ENCODE measurements around the gene HELT. TPM values are rescaled to one million over a fixed set of nuclear protein-coding genes. Genes with fewer than 3 reads are reported as not detected.

Gene HELT
- total and polyA plus RNA-seq, 2 experiments from 2014 or later = not detected

DNA sequence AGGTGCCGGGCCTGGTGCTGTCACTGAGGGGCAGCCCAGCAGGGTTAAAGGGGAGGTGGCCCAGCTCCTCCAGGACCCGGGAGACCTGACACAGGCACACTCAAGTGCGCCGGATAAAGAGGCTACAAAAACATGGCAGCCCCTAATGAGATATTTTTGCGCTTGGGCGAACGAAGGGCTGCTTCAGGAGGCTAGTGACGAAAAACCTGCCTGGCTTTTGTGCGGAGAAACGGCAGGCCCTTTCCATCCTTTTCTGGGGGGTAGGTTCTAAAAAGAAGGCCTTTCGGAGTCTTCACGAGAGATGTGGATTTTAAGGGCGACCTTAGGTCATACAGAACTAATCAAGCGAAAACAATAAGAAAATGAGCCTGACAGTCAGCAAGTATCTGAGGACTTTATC is 35.5 kb downstream of the HELT start:
- Histone ChIP-seq H3K79me2 (no peaks in the 10 kb centered on the region), H3K4me2 (no peak overlapping the region), H3K36me3 (replicated peaks; ENCODE audit: insufficient read depth, low read depth) (no peaks in the 10 kb centered on the region), H4K20me1 (ENCODE audit: insufficient read depth, poor library complexity, severe bottlenecking) (no peaks in the 10 kb centered on the region), H2AFZ (no peak overlapping the region), H3K9me3 (ENCODE audit: low read depth) (no peaks in the 10 kb centered on the region), H3K4me1 (ENCODE audit: insufficient read depth) (no peaks in the 10 kb centered on the region), H3K9me2 (replicated peaks; ENCODE audit: insufficient read depth) (no peaks in the 10 kb centered on the region), H3K4me3 (no peak overlapping the region), H3K27me3 (peaks cover 19% of the 10 kb centered on the region), H3K27ac (no peak overlapping the region)
- no peak for DNase-seq (ENCODE audit: low spot score)
- TF ChIP-seq EZH2phosphoT487 (IDR thresholded peaks at IDR 0.05; ENCODE audit: low read depth, severe bottlenecking, unreplicated experiment) = no peak
- TF ChIP-seq, protein P1, sequence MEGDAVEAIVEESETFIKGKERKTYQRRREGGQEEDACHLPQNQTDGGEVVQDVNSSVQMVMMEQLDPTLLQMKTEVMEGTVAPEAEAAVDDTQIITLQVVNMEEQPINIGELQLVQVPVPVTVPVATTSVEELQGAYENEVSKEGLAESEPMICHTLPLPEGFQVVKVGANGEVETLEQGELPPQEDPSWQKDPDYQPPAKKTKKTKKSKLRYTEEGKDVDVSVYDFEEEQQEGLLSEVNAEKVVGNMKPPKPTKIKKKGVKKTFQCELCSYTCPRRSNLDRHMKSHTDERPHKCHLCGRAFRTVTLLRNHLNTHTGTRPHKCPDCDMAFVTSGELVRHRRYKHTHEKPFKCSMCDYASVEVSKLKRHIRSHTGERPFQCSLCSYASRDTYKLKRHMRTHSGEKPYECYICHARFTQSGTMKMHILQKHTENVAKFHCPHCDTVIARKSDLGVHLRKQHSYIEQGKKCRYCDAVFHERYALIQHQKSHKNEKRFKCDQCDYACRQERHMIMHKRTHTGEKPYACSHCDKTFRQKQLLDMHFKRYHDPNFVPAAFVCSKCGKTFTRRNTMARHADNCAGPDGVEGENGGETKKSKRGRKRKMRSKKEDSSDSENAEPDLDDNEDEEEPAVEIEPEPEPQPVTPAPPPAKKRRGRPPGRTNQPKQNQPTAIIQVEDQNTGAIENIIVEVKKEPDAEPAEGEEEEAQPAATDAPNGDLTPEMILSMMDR (IDR thresholded peaks at IDR 0.05; ENCODE audit: poor library complexity) = no peak
- no peak for TF ChIP-seq EZH2 (IDR thresholded peaks at IDR 0.05; ENCODE audit: borderline replicate concordance)
- 93% methylated on average over 14 of the region's 14 CpGs for WGBS (ENCODE audit: low lambda C conversion rate, missing lambda C conversion rate)

DNA sequence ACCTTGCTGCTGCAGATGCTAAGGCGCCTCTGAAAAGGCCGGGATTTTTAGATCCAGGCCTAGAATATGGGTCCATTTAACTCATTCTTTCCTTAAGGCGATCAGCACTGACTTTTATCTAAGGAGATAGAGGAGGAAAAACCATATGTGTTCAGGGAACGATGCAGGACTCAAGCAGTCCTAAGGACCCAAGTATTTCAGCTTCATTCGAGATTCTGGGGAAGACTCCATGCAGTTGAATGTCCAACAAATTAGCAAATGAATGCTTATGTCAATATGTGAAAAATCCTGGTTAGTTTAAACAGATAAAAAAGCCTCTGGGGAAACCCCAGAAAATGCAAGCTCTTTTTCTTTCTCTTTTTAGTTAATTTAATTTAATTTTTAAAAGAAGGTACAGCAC is 36.0 kb downstream of the HELT start:
- H3K4me1 ChIP-seq (ENCODE audit: insufficient read depth) = no peaks in the 10 kb centered on the region
- no peaks in the 10 kb centered on the region for H3K9me3 ChIP-seq (ENCODE audit: low read depth)
- H2AFZ ChIP-seq = no peak overlapping the region
- 73% methylated on average over 5 of the region's 5 CpGs for WGBS (ENCODE audit: low lambda C conversion rate, missing lambda C conversion rate)
- no peaks in the 10 kb centered on the region for H3K9me2 ChIP-seq (replicated peaks; ENCODE audit: insufficient read depth)
- H3K27me3 ChIP-seq = peaks cover 19% of the 10 kb centered on the region
- DNase-seq (ENCODE audit: low spot score) = no peak
- no peak overlapping the region for H3K4me3 ChIP-seq
- H4K20me1 ChIP-seq (ENCODE audit: insufficient read depth, poor library complexity, severe bottlenecking) = no peaks in the 10 kb centered on the region
- H3K27ac ChIP-seq = no peak overlapping the region
- H3K4me2 ChIP-seq = no peak overlapping the region
- H3K36me3 ChIP-seq (replicated peaks; ENCODE audit: insufficient read depth, low read depth) = no peaks in the 10 kb centered on the region
- TF ChIP-seq EZH2 (IDR thresholded peaks at IDR 0.05; ENCODE audit: borderline replicate concordance) (no peak), EZH2phosphoT487 (IDR thresholded peaks at IDR 0.05; ENCODE audit: low read depth, severe bottlenecking, unreplicated experiment) (no peak)
- TF ChIP-seq, protein P1 (IDR thresholded peaks at IDR 0.05; ENCODE audit: poor library complexity) = no peak
- no peaks in the 10 kb centered on the region for H3K79me2 ChIP-seq

DNA sequence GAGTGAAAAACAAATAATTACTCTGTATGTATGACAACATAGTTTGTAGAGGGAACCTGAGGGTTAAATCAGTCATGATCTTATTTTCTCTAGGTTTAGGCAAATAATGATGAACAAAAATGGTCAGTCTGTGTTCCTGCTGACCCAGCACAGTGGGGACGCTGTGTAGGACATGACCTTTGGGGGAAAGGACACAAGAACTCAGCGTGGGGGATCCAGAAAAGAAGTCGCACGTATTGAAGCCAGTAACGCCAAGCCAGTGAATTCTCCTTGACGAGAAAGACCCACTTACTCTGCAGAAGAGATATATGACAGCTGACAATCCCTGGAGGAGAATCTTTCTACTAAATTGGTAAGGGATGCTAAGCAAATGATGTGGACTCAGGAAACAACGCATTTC is 36.6 kb downstream of the HELT start:
- Histone ChIP-seq H3K27me3 (peaks cover 19% of the 10 kb centered on the region), H3K27ac (no peak overlapping the region), H3K4me2 (no peak overlapping the region), H2AFZ (no peak overlapping the region), H3K9me3 (ENCODE audit: low read depth) (no peaks in the 10 kb centered on the region), H3K4me3 (no peak overlapping the region), H3K79me2 (no peaks in the 10 kb centered on the region), H3K4me1 (ENCODE audit: insufficient read depth) (no peaks in the 10 kb centered on the region), H3K36me3 (replicated peaks; ENCODE audit: insufficient read depth, low read depth) (no peaks in the 10 kb centered on the region), H4K20me1 (ENCODE audit: insufficient read depth, poor library complexity, severe bottlenecking) (no peaks in the 10 kb centered on the region), H3K9me2 (replicated peaks; ENCODE audit: insufficient read depth) (no peaks in the 10 kb centered on the region)
- no peak for DNase-seq (ENCODE audit: low spot score)
- 51% methylated on average over 7 of the region's 7 CpGs for WGBS (ENCODE audit: low lambda C conversion rate, missing lambda C conversion rate)
- no peak for TF ChIP-seq EZH2phosphoT487 (IDR thresholded peaks at IDR 0.05; ENCODE audit: low read depth, severe bottlenecking, unreplicated experiment)
- TF ChIP-seq, protein P1 (IDR thresholded peaks at IDR 0.05; ENCODE audit: poor library complexity) = no peak
- TF ChIP-seq EZH2 (IDR thresholded peaks at IDR 0.05; ENCODE audit: borderline replicate concordance) = no peak

DNA sequence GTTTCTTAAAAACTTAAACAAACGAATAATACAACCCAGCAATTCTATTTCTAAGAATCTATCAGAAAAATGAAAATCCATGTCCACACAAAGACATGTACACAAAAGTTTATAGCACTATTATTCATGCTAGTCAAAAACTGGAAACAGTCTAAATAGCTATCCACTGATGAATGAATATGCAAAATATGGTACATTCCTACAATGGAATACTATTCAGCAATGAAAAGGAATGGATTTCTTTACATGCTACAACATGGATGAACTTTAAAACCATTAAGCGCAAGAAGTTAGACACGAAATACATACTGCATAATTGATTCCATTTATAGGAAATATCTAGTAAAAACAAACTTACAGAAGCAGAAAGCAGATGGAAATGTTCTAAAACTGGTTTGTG is 43.3 kb downstream of the HELT start:
- Histone ChIP-seq H3K9me2 (replicated peaks; ENCODE audit: insufficient read depth) (no peaks in the 10 kb centered on the region), H3K4me2 (no peak overlapping the region), H3K79me2 (no peaks in the 10 kb centered on the region), H3K27ac (no peak overlapping the region), H3K4me1 (ENCODE audit: insufficient read depth) (no peaks in the 10 kb centered on the region), H2AFZ (no peak overlapping the region), H4K20me1 (ENCODE audit: insufficient read depth, poor library complexity, severe bottlenecking) (no peaks in the 10 kb centered on the region), H3K9me3 (ENCODE audit: low read depth) (peaks cover 6% of the 10 kb centered on the region), H3K4me3 (no peak overlapping the region), H3K27me3 (no peaks in the 10 kb centered on the region), H3K36me3 (replicated peaks; ENCODE audit: insufficient read depth, low read depth) (no peaks in the 10 kb centered on the region)
- no peak for TF ChIP-seq EZH2 (IDR thresholded peaks at IDR 0.05; ENCODE audit: borderline replicate concordance)
- no peak for TF ChIP-seq EZH2phosphoT487 (IDR thresholded peaks at IDR 0.05; ENCODE audit: low read depth, severe bottlenecking, unreplicated experiment)
- TF ChIP-seq, protein P1 (IDR thresholded peaks at IDR 0.05; ENCODE audit: poor library complexity) = no peak
- no peak for DNase-seq (ENCODE audit: low spot score)
- WGBS (ENCODE audit: low lambda C conversion rate, missing lambda C conversion rate) = 71% methylated on average over 3 of the region's 3 CpGs
